Measurements from ENCODE around the gene RAD18.

RAD18 gene

DNA sequence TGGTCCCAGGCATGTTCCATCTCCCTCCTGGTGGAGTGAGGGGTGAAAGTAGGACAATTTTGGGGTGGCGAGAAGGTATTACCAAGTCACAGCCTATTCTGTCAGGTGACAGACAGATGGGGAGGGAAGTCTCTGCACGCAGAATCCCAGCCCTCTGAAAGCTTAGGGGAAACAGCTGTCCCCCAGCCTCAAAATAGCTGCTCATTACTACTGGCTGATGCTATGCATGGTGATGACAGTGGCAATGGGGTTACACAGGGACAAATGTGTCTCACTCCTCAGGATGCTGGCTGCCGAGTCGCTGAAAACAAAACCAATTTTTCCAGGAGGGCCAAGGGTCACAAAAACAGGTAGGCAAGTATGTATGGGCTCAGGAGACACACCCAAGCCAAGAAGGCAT, 125.0 kb downstream of the RAD18 start:
- no peak for TF ChIP-seq CTCF (IDR thresholded peaks at IDR 0.05; ENCODE audit: insufficient read depth, low read depth, low read length, missing control alignments)
- H3K4me3 ChIP-seq (ENCODE audit: low read depth, low read length) = no peak overlapping the region

DNA sequence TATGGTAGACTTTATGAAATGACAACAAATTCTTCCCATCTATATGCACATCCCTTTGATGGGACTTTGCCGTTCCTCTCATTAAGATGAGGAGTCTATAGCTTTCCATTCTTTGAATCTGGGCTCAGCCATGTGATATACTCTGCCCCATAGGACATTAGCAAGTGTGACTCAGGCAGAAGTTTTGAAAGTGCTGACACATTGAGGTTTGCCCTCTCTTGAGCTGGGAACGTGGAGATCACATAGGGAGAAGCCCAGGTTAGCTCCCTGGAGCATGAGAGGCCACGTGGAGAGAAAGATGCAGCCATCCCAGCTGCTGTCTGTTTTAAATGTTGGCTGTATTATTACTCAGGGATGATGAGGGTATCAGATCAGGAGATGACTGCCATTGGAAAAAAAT, 126.1 kb downstream of the RAD18 start:
- H3K4me3 ChIP-seq (ENCODE audit: low read depth, low read length) = no peak overlapping the region
- TF ChIP-seq CTCF (IDR thresholded peaks at IDR 0.05; ENCODE audit: insufficient read depth, low read depth, low read length, missing control alignments) = no peak
- no peak for DNase-seq (ENCODE audit: low read depth)

More for the DNA sequence above, 125.0 kb downstream of the RAD18 start:
- DNase-seq (ENCODE audit: low read depth) = no peak

DNA sequence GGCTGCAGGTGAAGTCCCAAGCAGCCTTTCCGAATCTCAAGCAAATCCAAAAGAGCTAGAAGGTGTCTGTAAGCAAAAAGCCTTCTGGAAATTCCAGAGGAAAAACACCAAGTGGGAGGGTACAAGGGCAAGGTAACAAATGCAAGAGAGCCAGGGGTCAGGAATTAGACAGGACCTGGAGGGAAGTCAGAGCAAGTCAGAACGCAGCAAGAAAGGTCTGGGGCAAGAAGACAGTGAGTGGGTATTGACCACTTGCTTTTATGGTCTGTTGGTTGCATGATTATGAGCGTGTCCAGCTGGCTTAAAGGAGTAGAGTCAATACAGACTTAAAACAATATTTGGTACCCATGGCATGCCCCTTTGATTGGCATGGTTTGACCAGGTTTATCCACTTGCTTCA, 127.2 kb downstream of the RAD18 start:
- DNase-seq (ENCODE audit: low read depth) = no peak
- TF ChIP-seq CTCF (IDR thresholded peaks at IDR 0.05; ENCODE audit: insufficient read depth, low read depth, low read length, missing control alignments) = no peak
- no peak overlapping the region for H3K4me3 ChIP-seq (ENCODE audit: low read depth, low read length)

DNA sequence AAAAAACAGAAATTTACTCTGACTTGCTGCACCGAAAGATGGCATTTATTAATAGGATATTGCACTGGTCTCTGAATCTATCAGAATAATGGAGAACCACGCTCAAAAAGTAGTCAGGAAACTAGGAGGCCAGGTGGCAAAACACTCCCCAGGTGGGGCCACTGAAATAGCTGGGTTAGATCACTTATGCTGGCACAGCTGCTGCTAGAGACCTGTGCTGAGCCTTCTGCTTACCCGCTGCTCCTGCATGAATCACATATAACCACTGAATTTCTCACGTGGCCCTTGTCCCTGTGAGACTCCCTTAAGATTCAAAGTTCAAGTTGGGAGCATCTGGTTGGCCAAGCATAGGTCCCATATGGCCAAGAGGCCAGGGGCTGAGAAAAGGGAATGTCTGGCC, 127.9 kb downstream of the RAD18 start:
- DNase-seq (ENCODE audit: low read depth) = no peak

GRCh38 chr3:8834974-8835373, 128.3 kb downstream of the RAD18 start:
- no peak for DNase-seq (ENCODE audit: low read depth)
- H3K4me3 ChIP-seq (ENCODE audit: low read depth, low read length) = no peak overlapping the region
- TF ChIP-seq CTCF (IDR thresholded peaks at IDR 0.05; ENCODE audit: insufficient read depth, low read depth, low read length, missing control alignments) = no peak

More for the DNA sequence above, 127.9 kb downstream of the RAD18 start:
- no peak overlapping the region for H3K4me3 ChIP-seq (ENCODE audit: low read depth, low read length)
- TF ChIP-seq CTCF (IDR thresholded peaks at IDR 0.05; ENCODE audit: insufficient read depth, low read depth, low read length, missing control alignments) = no peak

- no peak for DNase-seq (ENCODE audit: low read depth)
- no peak for TF ChIP-seq CTCF (IDR thresholded peaks at IDR 0.05; ENCODE audit: insufficient read depth, low read depth, low read length, missing control alignments)
- H3K4me3 ChIP-seq (ENCODE audit: low read depth, low read length) = no peak overlapping the region
Observed at GRCh38 chr3:8827641-8828040, 135.6 kb downstream of the RAD18 start.
